Stomach (tissue), 4 donors: Measurements from ENCODE around the gene OMP.

Experiments used
- EP300 ChIP-seq: sonication (generic); formaldehyde crosslinking; IDR thresholded peaks from one replicate; pipeline ENCODE4 v1.6.1; 2017; ENCODE audit warnings: antibody characterized with exemption
- POLR2A ChIP-seq, 4 donors: fragments of 450-650 bp; IDR thresholded peaks; one replicate each; pipeline ENCODE4 v1.6.1; 2016; ENCODE audit warnings: antibody characterized with exemption in 4 of 4, control low read depth in 2 of 4, mild to moderate bottlenecking in 1 of 4, moderate library complexity in 1 of 4
- POLR2AphosphoS5 ChIP-seq, 3 donors: sonication (generic); formaldehyde crosslinking; IDR thresholded peaks; one replicate each; pipeline ENCODE4 v1.6.1; 2016; ENCODE audit warnings: antibody characterized with exemption in 3 of 3
- TF ChIP-seq, protein P1 (sequence below), 7 experiments: fragments of 450-650 bp in 4 of 7; fragments of 200-600 bp in 3 of 7; sonication (generic) in 3 of 7; IDR thresholded peaks; one replicate each; pipeline ENCODE4 v1.5.1; 2016 to 2019; ENCODE audit warnings: antibody characterized with exemption in 7 of 7, control low read depth in 2 of 7, mild to moderate bottlenecking in 1 of 7

DNA sequence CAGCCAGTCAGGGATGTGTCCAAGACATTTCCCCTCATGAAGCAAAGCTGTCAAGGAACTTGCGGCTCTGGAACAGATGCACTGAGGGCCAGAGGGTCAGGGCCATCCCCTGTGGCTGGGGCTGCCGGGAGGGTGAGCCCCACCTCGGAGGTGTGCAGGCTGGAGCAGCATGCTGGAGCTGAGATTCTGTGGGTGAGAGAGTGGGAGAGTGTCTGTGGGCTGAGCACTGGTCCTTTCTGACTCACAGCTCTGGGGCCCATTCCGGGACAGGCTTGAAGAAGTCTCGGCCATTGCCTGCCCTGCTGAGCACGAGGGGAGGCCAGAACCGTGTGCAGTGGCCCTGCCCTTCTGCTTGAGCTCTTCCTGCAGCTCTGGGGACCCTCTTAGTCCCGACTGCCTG, 2.1 kb downstream of the OMP start:
- TF ChIP-seq EP300 (no peak), POLR2AphosphoS5 (IDR thresholded peaks at IDR 0.05) (no peak), POLR2A (IDR thresholded peaks at IDR 0.05) (no peak)
- TF ChIP-seq, protein P1, sequence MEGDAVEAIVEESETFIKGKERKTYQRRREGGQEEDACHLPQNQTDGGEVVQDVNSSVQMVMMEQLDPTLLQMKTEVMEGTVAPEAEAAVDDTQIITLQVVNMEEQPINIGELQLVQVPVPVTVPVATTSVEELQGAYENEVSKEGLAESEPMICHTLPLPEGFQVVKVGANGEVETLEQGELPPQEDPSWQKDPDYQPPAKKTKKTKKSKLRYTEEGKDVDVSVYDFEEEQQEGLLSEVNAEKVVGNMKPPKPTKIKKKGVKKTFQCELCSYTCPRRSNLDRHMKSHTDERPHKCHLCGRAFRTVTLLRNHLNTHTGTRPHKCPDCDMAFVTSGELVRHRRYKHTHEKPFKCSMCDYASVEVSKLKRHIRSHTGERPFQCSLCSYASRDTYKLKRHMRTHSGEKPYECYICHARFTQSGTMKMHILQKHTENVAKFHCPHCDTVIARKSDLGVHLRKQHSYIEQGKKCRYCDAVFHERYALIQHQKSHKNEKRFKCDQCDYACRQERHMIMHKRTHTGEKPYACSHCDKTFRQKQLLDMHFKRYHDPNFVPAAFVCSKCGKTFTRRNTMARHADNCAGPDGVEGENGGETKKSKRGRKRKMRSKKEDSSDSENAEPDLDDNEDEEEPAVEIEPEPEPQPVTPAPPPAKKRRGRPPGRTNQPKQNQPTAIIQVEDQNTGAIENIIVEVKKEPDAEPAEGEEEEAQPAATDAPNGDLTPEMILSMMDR (IDR thresholded peaks at IDR 0.05): no peak
